ENCODE measurements around the gene TP73. TPM values are rescaled to one million over a fixed set of nuclear protein-coding genes. Genes with fewer than 3 reads are reported as not detected.

The TP73 gene
- total RNA-seq, 1 donor from 2014 or later: 0.05 TPM

GRCh38 chr1:3624200-3625136 lies 27.8 kb upstream of the TP73 start, which contains the start of gene TPRG1L:
TPRG1L (plus strand) TSS chr1:3625015; CDS start chr1:3625073, 58 bp downstream.
- DNase-seq (ENCODE audit: low spot score): peak; percentile 99
- peak; percentile 9 for TF ChIP-seq CTCF (IDR thresholded peaks at IDR 0.05)
- H3K9me3 Mint-ChIP-seq (ENCODE audit: low read depth): no peaks in the 10 kb centered on the region
- peaks cover 33% of the 10 kb centered on the region for H3K4me1 Mint-ChIP-seq (ENCODE audit: low read depth)
- H3K36me3 Mint-ChIP-seq (ENCODE audit: low read depth): peaks cover 9% of the 10 kb centered on the region
- H3K27me3 Mint-ChIP-seq (ENCODE audit: low read depth): peaks cover 2% of the 10 kb centered on the region
- H3K27ac Mint-ChIP-seq (ENCODE audit: unreplicated experiment): peak within 1 kb of the TSS; percentile 92
- peak within 1 kb of the TSS; percentile 92 for H3K4me3 Mint-ChIP-seq (ENCODE audit: unreplicated experiment)

- peak; percentile 79 for DNase-seq (ENCODE audit: low spot score)
- H3K36me3 Mint-ChIP-seq (ENCODE audit: low read depth): peaks cover 9% of the 10 kb centered on the region
- peak overlapping the region; percentile 92 for H3K4me3 Mint-ChIP-seq (ENCODE audit: unreplicated experiment)
- H3K27ac Mint-ChIP-seq (ENCODE audit: unreplicated experiment): no peak overlapping the region
- no peaks in the 10 kb centered on the region for H3K27me3 Mint-ChIP-seq (ENCODE audit: low read depth)
- no peak for TF ChIP-seq CTCF (IDR thresholded peaks at IDR 0.05)
- peaks cover 33% of the 10 kb centered on the region for H3K4me1 Mint-ChIP-seq (ENCODE audit: low read depth)
- no peaks in the 10 kb centered on the region for H3K9me3 Mint-ChIP-seq (ENCODE audit: low read depth)
These were observed 27.0 kb upstream of the TP73 start for GRCh38 chr1:3625151-3625907.

GRCh38 chr1:3626025-3626424 lies 26.3 kb upstream of the TP73 start:
- Mint-ChIP-seq H3K4me3 (ENCODE audit: unreplicated experiment) (peak overlapping the region; percentile 69), H3K4me1 (ENCODE audit: low read depth) (peaks cover 29% of the 10 kb centered on the region), H3K9me3 (ENCODE audit: low read depth) (no peaks in the 10 kb centered on the region), H3K36me3 (ENCODE audit: low read depth) (peaks cover 9% of the 10 kb centered on the region), H3K27ac (ENCODE audit: unreplicated experiment) (no peak overlapping the region), H3K27me3 (ENCODE audit: low read depth) (no peaks in the 10 kb centered on the region)
- DNase-seq (ENCODE audit: low spot score): no peak
- no peak for TF ChIP-seq CTCF (IDR thresholded peaks at IDR 0.05)

- Mint-ChIP-seq H3K4me1 (ENCODE audit: low read depth) (peaks cover 24% of the 10 kb centered on the region), H3K9me3 (ENCODE audit: low read depth) (no peaks in the 10 kb centered on the region), H3K27me3 (ENCODE audit: low read depth) (no peaks in the 10 kb centered on the region), H3K27ac (ENCODE audit: unreplicated experiment) (no peak overlapping the region), H3K36me3 (ENCODE audit: low read depth) (peaks cover 9% of the 10 kb centered on the region), H3K4me3 (ENCODE audit: unreplicated experiment) (no peak overlapping the region)
- peak; percentile 84 for DNase-seq (ENCODE audit: low spot score)
- TF ChIP-seq CTCF (IDR thresholded peaks at IDR 0.05): no peak
These were observed 24.6 kb upstream of the TP73 start for GRCh38 chr1:3627515-3628253.
